HG03457 (cell line): ENCODE results near the gene CST7.
A peak's percentile ranks its signal among the peaks of the same experiment; 100 is the strongest.

ENCODE experiments used
- ATAC-seq: cut with Tn5 transposase; IDR thresholded peaks from one replicate; pipeline ENCODE4 v1.9.1; 2021; ENCODE audit warnings: moderate number of reproducible peaks; ENCODE audit not compliant: unreplicated experiment

Gene CST7

DNA sequence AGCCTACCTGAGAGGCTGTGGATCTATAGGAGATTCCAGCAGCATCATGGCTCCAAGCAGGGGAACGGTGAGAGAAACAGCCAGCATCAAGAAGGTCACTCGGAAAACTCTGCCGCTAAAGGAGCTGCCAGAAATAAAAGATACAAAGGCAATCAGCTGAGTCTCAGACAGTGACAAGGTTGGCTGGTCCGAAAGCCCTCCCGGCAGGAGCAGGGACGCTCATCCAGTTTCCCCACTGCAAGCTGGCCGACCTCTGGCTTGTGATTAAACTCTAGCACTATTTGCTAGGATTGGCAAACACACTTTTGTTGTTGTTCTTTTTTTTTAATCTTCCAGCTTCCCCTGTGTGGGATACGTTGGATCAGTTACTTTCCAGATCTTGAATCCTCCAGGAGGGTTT, 34.8 kb downstream of the CST7 start:
- ATAC-seq = no peak

DNA sequence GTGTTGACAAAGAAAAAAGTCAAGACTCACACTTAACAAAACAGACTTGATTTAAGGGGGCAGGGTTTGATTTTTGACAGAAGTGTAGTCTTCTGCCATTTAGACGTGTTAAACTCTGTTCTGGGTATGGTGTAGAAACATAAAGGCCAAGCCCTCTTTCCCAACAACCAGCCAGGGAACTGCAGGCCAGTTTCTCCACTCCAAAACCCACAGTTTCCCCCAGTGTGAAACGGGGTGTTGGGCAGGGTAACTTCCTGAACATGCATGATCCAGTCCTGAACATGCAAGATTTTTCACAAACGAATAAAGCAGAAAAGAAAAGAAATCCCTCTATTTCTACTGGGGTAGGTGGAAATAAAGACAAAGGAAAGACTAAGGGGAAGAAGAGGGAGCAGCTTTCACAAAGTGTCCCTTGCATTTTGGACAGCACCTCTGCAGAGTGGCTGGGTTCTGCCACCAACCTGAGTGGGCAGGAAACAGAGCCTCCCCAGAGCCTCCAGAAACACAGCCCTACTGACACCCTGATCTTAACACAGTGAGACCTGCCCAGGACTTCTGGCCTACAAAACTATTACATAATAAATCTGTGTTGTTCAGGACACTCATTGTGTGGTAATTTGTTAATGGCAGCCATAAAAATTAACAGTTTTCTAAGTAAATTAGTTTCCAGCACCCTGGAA, 36.0 kb downstream of the CST7 start:
- ATAC-seq = no peak

DNA sequence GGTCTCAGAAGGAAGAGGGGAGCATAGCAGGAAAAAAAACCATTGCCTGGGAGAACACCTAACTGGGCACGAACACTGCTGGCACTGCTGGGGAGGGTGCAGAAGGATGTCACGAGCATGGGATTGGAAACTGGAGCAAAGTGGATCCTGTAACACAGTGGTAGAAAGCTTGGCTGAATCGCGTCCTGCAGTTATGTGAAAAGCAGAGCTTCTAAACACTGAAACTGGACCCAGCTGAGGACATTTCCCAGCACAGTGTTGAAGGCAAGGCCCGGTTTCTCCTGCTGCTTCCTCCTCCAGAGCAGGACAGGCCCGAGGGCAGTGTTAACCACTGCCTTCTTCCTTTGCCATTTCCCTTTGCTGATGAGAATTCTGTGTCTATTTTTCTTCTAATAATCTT, 36.7 kb downstream of the CST7 start:
- no peak for ATAC-seq

DNA sequence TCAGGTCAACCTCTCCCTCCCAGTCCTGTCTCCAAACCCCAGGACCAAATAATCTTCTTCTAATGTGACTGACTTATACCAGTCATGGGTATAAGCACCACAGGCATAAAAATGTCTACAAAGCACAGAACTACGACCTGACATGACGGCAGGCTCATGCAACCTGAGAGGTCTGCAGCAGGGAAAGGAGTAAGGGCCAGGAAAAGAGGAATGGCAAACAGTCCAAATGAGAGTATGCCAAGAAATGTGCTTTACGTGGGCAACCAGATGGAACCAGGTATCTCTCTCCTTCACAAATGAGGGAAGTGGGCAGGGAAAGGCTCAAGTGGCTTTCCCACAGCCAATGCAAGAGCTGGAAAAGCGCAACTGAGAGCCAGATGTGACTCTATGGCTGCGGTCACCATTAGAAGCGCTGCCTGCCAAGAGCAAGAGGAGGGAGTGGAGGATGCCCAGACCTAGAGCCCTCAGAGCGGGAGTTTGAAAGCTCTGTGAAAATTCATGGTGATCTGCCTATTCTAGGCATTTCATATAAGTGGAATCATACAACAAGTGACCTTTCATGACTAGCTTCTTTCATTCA, 37.5 kb downstream of the CST7 start:
- ATAC-seq = no peak

DNA sequence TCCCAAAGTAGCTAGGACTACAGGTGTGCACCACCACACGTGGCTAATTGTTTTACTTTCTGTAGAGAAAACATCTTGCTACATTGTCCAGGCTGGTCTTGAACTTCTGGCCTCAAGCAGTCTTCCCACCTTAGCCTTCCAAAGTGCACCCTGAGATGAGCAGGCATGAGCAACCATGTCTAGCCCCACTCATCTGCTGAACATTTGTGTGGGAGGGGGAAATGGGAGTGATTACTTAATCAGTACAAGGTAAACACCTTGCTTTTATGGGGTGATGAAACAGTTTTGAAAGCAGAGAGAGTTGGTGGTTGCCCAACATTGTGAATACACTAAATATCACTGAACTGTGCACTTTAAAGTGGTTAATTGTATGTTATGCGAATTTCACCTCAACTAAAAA, 38.2 kb downstream of the CST7 start:
- no peak for ATAC-seq

DNA sequence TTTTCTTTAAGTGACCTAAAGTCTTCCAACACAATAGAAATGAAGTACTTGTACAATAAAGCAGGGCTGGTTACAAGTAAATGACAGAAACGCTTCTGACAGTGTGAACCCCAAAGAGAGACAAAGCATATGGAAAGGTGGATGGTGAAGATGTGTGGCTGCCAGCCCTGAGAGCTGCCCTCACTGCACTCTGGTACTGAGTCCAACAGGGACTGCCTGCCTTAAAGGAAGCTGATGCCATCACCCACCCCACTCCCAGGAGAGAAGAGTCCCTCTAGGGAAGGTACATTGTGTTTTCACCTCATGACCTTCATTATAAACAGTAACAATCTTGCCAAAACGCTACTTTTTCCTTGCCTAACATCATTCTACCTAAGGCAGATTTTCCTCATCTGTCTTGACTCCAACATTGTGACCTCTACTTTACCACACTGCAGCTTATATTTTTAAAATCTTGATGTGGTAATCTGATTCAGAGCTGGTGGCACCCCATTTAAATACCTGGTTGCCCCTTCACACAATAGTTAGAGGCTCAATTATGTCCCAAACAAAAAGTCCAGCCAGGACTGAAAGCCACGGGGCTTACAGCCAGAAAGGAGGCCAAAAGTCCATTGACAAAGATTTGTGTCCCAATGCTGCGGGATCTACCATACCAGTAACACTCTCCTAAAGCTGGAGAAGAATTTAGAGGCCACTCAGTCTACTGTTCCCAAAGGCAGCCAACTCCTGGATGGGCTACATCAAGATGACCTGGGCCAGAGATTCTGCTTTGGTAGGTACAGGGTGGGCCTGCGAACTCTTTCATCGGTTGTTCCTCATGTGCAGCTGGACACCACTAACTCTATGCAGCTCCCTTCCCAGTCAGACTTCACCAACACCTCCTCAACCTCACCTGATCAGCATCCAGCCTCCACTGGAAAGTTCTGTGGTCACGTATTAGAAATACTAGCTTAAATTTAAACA, 39.1 kb downstream of the CST7 start:
- ATAC-seq = no peak

DNA sequence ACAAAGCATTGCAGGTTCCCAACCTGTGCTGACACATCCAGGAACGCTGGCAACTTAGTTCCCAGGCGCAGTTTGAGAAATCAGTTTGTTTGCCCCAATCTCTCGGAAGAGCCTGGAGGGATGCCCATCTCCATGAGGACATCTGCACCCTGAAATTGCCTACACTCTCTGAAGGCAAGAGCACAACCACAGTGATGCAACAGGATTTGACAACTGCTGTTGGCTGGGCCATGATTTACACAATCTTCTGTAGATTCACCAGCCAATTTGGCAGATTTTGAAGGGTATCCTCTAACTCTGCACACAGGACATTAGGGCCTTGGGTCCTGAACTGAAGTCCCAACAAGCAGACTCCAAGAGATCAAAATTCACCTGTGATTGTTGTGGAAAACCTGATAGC, 40.1 kb downstream of the CST7 start:
- no peak for ATAC-seq

DNA sequence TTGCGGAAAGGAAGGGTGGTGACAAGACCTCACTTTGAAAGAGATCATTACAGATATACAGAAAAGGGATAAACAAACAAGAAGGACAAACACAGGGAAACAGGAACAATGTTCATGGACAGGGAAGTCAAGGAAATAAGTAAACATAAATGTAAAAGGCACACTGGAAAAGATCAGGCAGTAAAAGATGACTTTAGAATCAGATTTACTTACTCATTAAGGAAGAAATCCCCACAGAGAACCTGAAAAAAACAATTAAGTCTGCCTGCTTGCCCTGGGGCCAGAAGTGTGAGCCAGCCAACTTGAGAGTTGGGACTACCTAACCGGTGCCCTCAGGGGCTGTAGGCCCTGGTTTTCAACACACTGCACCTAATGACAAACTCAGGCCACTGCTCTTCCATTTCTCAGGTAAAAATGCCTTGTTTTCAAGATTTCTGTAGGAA, 41.8 kb downstream of the CST7 start:
- ATAC-seq = no peak

DNA sequence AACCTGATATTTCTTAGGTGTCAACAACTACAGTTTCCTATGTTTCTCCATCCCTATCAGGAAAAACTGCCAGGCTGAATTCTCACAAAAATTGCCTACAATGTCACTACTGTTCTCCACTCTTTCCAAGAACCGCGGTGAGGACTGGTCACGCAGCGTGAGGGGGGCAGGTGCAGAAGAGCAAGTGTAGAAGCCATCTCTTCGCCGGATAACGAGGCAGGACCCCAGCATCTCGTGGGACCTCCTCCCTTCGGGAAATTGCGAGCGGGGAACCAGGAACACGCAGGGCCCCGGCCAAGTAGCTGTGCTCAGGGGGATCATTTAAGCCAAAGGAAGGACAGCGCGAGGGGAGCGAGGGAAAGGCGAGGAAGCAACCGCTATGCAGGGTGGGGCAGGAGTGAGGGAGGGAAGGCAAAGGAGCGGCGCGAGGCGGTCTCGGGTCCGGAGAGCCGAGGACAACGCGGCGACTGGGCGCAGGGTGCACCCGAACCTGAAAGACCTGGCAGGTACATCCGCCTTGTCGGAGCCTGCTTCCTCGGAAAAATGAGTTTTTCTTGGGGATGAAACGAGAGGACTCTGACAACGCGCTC, 42.9 kb downstream of the CST7 start:
- peak; percentile 19 for ATAC-seq

DNA sequence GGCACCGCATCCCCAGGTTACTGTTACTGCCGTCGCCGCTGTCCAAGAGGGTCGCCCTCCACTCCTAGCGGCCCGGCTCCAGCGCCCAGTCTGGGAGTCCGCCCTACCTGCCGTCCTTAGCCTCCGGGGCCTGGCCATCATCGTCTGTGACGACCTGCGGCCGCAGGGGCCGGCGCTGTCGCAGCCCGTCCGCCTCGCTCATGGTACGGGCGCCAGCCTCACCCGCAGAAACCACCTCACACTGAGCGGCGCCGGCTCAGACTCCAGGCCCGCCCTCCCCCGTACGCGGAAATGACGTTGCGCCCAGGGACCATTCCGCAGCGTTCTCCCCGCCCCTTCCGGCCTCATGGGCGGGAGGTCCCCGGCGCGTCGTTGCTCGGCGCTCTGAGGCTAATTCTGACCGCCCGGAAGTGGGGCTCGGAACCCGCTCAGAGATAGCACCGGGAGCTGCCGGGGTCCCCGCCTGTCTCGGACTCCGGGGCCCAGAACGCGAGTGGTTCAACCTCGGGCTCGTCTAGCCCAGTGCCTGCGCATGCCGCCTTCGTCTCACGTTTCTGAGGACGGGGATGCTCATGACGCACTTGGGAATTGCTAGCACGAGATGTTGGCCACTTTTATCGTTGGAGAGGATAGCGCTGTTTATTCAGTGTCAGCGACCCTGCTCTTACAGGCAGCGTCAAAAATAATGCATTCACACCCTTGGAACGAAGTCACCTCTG, 43.6 kb downstream of the CST7 start, which contains the start of gene APMAP:
Gene APMAP, minus strand, starts transcription at position 265 of the 719 bp plus-strand sequence. Its CDS starts 63 bp downstream, at position 202.
- ATAC-seq = peak; percentile 86

DNA sequence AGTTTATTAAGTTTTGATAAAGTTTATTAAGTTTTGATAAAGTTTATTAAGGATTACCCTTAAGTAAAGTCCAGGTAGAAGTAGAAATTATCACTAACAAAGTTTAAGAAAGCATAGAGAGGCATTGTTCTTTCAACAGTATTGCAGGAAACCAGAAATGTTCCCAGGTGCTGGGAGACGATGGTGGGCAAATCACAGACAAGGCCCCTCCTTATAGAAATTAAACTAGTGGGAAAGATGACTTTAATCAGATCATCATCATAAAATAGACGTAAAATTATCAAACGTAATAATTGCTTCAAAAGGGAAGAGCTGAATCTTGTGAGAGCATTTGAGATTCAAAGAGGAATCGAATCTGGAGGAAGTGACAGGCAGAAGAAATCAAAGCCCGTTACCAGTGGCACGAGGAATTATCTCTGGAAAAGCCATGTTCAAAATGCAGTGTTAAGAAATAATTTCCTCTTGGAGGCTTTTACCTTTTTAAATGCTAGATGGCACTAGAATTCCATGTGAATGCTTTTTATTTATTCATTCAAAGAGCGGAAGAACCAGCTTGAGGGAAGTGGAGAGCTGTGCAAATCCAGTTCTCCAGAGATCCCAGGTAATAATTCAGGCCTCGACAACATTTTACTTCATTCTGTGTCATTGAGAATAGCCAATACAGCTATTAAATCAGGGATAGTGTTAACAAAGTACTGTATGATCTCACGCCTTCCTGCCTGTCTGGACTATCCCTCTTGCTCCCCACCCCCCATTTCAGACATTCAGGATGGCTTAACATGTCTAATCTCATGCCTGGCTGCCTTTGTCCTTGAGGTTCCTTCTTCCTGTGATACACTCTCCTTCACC, 44.5 kb downstream of the CST7 start:
- ATAC-seq = no peak

DNA sequence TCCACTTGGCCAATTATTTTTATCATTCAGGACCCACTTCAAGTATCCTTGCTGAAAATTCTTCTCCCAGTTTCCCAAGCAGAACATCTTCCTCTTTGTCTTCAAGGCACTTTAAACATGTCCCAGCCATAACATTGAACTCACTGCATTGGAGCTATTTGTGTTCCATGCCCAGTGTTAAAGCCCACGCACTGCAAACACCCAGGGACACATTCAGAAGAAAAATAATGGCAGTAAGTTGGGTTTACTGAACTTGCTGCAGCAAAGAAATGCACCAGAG, 45.1 kb downstream of the CST7 start:
- no peak for ATAC-seq

DNA sequence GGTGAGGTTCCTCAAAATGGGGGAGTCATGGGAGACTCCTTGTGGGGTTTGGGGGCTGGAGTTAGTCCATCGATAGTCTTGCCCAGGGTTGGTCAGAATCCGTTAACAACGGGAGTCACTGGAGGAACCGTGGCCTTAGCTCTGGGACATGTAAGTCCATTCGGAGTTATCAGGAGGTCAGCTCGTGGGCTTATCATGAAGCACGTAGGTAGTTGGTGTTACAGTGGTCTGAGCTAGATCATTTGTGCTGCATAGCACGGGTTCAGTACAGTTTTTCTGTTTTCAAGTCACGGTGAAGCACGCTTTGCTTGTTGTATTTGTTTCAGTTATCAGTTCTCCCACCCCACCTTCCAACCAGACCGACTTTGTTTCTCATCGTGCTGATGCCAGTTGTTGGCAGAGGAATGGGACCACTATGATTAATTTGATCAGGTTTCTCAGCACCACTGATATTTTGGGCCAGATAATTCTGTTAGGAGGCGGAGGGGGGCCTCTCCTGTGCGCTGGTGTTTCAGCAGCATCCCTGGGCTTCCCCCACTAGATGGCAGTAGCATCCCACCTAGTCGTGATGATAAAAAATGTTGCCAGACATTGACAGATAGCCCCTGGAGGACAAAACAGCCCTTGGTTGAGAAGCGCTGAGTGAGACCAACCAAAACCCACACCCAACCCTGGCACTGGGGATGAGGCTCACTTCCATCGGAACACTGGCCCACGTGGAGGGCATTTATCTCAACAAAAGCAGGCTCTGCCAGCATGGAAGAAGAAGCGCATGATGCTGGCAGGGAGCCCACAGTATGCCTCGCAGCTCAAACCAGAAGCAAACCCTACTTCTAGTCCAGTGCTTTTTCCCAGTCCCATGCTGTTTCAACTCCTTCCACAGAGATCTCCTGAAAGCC, 45.6 kb downstream of the CST7 start:
- ATAC-seq = no peak

DNA sequence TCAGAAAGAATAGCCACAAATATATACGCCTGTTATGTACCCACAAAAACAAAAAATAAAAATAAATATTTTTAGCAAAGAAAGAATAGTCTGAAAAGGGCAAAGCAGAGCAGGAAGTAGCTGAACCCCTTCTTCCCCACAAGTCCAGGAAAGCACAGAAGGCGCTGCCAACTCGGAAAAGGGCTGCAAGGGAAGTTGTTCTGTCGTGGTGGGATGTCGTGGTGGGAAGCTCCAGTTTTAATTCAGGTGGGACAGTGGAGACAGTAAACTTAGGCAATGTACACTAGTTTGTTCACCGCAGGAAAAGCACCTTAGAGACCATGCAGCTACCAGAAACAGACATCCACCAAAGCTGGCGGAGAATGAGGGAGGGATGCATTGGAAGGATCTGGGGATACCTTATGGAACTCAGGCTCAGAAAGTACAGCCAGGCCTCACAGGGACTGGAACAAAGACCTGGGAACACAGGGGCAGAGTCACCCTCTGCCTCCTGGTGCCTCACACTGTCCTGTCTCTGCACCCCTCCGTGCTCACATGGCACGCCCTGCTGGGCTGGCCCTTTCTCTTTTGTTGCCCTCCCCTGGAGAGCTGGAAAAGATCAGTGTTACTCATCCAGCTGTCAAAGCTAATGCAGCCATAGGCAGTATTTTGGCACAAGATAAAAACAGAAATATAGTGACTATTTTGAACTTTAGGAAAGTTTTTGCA, 46.8 kb downstream of the CST7 start:
- no peak for ATAC-seq

DNA sequence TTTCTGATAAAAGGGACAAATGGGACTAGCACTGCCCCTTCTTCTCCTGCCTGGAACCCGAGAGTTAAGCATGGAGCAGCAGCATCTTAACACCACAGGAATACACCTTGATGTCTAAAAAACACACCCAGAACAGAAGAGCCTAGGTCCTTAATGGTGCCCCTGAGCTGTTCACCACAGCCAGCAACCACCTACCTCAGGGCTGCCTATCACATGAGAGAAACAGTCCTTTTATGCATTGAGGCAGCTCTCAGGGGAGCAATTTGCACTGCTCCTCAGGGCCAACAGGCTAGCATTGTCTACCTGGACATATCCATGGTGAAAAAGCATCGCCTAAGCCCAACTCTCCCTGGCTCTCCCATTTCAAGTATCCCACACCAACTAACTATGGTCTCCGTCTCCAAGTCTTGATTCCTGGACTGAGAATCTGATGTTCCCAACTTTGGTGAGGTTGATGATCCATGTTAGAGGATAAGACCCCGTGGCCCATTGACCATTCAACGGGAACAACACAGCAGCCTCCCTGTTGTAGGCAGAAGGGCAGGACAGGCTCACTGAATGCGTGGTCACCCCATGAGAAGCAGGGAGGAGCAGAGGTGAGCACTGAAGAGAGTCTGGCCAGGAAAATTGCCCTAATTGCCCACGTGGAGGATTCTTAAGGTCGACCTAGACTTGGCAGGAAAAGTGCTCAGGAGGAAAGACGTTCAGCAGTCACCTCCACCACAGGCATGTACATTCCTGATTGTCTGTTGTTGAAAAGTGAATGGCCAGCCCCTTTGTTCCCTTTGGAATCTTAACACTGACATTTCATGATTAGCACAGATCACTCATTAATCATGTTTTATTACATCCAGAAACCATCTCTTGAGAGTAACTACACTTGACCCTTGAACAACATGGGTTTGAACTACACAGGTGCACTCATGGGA, 47.6 kb downstream of the CST7 start:
- no peak for ATAC-seq

DNA sequence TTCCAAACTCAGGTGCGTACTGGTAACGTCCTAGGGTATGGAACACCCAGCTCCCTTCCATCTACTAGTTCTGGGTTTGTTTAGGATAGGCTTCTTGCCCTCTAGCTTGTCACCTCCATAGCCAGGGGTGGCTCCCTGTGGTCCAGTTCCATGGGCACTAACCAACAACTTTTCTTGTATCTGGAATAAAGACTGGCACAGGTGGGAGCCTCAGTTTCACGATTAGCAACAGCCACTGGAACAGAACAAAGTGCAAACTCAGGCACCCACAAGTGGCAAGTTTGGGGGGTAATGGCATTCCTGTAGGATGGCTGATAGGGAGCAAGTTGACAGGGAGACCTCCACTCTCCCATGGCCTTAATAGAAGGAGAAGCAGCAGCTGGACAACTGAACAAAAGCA, 49.1 kb downstream of the CST7 start:
- no peak for ATAC-seq
